NCI-H82 (cell line): ENCODE data around the gene TNNI3K.
"Not testable (repeated sequence)": the region's sequence is repeated elsewhere in the genome, so short reads cannot be mapped to it uniquely, and the experiment has no call there.

ENCODE experiments used
- DNase-seq: peaks from one replicate; lab custom pipeline; 2025; lab: John Stamatoyannopoulos, UW

Gene TNNI3K, protein sequence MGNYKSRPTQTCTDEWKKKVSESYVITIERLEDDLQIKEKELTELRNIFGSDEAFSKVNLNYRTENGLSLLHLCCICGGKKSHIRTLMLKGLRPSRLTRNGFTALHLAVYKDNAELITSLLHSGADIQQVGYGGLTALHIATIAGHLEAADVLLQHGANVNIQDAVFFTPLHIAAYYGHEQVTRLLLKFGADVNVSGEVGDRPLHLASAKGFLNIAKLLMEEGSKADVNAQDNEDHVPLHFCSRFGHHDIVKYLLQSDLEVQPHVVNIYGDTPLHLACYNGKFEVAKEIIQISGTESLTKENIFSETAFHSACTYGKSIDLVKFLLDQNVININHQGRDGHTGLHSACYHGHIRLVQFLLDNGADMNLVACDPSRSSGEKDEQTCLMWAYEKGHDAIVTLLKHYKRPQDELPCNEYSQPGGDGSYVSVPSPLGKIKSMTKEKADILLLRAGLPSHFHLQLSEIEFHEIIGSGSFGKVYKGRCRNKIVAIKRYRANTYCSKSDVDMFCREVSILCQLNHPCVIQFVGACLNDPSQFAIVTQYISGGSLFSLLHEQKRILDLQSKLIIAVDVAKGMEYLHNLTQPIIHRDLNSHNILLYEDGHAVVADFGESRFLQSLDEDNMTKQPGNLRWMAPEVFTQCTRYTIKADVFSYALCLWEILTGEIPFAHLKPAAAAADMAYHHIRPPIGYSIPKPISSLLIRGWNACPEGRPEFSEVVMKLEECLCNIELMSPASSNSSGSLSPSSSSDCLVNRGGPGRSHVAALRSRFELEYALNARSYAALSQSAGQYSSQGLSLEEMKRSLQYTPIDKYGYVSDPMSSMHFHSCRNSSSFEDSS

GRCh38 chr1:74235153-74235552, at the start of gene TNNI3K:
TSS of gene TNNI3K (plus strand) at chr1:74235387. CDS start at chr1:74235452, 65 bp downstream.
- DNase-seq, result no peak

- peak; percentile 12 for DNase-seq
Measured at GRCh38 chr1:74193908-74194307, 41.3 kb upstream of the TNNI3K start.

GRCh38 chr1:74195339-74195738, 39.8 kb upstream of the TNNI3K start:
- no peak for DNase-seq

DNA sequence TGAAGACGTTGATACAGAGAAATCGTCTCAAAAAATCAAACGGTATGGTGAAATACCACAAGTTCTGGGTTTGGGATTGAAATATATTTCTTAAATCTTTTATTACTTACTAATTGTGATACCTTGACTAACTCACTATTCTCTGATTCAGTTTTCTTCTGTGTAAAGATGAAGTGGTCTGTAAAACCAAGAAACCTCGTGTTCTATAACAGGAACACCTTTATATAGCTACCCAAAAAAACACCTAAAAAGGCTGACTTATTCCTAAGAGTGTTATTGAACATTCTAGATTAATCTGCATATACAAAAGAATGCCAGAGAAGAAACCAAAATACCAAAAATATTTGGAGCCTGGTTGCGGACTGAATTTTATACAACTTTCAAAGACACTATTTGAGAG, 37.9 kb upstream of the TNNI3K start:
- no peak for DNase-seq

DNA sequence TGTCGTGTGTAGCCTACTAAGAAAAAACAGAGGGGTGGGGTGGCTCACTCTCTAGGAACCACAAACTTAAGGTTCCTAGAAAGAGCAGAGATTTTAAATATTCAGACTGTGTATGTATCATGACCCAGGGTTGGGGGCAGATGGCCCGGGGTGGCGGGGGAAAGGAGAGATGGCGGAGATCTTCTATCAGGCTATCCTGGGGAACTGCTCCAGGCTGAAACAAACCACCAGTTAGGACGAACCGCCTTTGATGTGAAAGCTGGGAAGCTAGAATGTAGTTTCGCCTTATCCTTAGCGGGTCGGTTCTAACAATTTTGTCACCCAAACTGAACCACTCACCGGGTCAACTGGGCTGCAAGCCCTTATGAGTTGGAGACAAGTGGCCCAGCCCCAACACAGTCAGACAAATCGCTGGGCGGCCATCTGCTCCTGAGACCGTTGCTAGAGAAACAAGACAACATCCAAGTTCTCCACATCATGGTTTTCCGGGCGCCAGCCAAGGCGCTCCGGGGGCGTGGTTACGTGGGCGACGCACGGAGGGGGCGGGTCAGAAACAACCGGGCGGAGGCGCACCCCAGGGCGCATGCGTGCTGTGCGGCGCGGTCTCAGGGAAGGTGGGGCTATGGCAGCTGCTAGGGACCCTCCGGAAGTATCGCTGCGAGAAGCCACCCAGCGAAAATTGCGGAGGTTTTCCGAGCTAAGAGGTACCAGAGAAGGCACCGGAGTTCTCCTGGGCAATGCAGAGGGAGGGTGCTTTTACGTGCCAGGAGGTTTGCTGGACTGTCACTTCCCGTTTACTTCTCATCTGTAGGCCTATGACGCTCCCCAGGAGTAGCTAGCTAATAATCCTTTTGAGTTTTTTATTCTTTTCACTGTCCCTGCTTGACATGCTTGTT, 37.3 kb upstream of the TNNI3K start, which contains the start of the genes FPGT and LRRIQ3:
TSS of gene FPGT (plus strand) at position 586 of the 896 bp plus-strand sequence. CDS start at position 623, 37 bp downstream.
TSS of gene LRRIQ3 (minus strand) at position 520 of the 896 bp plus-strand sequence. CDS start 14,492 bp downstream, outside the sequence.
- peak; percentile 97 for DNase-seq

- DNase-seq, result no peak
Measured at GRCh38 chr1:74199504-74199903, 35.7 kb upstream of the TNNI3K start.

DNA sequence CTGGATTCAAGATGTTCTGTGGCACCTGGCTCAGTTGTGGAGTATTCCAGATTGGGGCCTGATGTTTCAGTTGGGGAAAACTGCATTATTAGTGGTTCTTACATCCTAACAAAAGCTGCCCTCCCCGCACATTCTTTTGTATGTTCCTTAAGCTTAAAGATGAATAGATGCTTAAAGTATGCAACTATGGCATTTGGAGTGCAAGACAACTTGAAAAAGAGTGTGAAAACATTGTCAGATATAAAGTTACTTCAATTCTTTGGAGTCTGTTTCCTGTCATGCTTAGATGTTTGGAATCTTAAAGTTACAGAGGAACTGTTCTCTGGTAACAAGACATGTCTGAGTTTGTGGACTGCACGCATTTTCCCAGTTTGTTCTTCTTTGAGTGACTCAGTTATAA, 29.9 kb upstream of the TNNI3K start:
- DNase-seq, result no peak

- no peak for DNase-seq
Measured at GRCh38 chr1:74215229-74215628, 20.0 kb upstream of the TNNI3K start.

- no peak for DNase-seq
Measured at GRCh38 chr1:74222701-74223100, 12.5 kb upstream of the TNNI3K start.

GRCh38 chr1:74223453-74223852, 11.7 kb upstream of the TNNI3K start:
- DNase-seq, result no peak

GRCh38 chr1:74236440-74236839, 1.3 kb downstream of the TNNI3K start:
- no peak for DNase-seq

DNA sequence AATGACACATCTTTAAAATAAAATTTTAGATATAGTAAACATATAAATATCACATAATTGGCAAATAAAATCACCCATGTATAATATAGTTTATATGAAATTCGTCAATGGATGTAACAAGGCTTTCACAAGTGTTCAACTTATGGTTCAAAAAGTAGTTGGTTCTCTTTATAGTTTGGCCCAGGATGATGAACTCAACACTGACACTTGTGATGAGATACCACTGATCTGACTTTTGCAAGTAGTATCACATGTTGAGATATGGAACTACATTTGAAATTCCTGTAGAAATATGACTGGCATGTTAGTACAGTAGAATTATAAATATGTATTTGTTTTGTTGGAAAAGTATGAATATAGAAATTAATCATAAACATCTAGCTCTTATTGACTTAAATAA, 1.8 kb downstream of the TNNI3K start:
- no peak for DNase-seq

DNA sequence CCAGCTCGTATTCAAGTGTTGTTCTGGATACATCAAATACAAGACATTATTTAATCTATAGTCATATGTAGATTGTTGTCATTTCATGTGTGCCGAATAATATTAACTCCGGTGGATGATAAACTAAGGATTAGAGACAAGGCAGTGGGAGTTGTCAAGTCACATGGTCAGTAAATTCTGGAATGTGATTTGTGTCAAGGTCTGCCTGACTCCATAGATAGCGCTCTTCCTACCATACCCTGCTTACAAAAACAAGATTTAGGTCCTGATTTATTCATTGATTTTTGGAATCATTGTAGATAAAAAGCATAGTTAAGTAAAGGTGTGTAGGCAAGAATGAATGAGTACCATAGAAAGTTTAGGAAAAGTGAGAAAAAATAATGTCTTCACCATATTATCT, 2.6 kb downstream of the TNNI3K start:
- DNase-seq, result no peak

DNA sequence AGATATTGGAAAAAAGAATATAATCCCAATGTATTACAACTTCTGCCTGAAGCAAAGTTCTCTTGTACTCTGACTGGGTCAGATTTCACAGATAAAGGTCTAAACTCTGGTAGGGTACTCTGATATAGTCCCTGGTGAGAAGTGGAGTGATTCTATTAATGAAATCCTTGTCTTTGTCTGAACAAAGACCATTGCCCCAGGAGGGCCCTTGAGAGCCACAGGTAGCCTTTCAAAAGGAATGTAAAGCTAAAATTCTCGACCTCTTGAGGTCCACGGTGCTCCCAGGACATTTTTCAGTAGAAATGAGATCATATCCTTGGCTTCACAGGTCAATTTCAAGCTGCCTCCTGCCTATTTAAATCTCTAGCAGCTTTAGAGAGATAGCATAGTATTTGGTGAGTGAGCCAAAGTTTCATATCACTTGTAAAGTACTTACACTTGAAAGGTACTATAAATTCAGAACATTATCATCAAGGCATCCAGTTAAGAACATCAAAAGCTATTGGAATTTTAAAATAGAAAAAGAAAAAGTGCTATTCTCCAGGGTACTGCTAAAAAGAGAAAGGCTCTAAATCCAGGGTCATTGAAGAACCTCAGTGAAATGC, 10.1 kb downstream of the TNNI3K start:
- no peak for DNase-seq

DNA sequence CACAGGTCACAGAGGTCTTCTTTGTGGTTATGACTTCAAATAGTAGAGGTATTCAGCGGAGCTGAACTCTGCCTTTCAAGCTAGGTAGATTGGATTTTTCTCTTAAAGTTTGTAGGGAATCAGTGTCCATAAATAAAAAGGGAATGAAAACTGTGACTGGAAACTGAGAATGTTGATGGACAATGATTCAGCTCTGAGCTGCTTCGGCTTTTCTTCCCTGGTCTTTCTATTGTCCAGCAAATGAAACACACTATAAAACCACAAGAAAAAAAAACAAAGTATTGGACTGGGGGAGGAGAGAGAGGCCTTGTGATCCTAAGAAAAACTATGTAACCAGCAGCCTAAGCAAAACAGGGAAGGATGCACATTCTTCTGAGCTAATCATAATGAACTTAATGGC, 11.1 kb downstream of the TNNI3K start:
- no peak for DNase-seq

- DNase-seq, result no peak
Measured at GRCh38 chr1:74247881-74248528, 12.8 kb downstream of the TNNI3K start.

DNA sequence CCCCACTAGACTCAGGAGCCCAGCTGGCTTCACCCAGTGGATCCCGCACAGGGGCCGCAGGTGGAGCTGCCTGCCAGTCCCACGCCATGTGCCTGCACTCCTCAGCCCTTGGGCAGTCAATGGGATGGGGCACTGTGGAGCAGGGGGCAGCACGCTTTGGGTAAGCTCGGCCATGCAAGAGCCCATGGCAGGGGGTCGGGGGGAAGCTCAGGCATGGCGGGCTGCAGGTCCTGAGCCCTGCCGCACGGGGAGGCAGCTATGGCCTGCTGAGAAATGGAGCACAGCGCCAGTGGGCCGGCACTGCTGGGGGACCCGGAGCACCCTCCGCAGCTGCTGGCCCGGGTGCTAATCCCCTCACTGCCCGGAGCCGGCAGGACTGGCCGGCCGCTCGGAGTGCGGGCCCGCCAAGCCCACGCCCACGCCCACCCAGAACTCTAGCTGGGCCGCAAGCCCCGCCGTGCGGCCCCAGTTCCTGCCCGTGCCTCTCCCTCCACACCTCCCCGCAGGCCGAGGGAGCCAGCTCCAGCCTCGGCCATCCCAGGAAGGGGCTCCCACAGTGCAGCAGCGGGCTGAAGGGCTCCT, 18.1 kb downstream of the TNNI3K start:
- not testable (repeated sequence) for DNase-seq

- no peak for DNase-seq
Measured at GRCh38 chr1:74266001-74266400, 30.8 kb downstream of the TNNI3K start.

DNA sequence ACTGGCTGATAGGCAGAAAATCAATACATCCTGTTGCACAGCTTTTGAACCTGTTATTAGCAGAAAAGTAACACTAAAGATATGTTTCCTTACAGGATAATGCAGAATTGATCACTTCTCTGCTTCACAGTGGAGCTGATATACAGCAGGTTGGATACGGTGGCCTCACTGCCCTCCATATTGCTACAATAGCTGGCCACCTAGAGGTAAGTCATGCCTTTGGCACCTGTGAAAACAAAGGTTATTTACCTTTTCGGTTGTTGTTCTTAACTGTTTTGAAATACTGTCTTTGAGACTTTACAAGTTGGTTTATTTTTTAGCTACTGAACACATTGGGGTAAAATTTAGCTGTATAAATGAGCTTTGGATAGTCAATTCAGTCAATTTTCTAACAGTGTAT, 36.3 kb downstream of the TNNI3K start:
- DNase-seq, result no peak

DNA sequence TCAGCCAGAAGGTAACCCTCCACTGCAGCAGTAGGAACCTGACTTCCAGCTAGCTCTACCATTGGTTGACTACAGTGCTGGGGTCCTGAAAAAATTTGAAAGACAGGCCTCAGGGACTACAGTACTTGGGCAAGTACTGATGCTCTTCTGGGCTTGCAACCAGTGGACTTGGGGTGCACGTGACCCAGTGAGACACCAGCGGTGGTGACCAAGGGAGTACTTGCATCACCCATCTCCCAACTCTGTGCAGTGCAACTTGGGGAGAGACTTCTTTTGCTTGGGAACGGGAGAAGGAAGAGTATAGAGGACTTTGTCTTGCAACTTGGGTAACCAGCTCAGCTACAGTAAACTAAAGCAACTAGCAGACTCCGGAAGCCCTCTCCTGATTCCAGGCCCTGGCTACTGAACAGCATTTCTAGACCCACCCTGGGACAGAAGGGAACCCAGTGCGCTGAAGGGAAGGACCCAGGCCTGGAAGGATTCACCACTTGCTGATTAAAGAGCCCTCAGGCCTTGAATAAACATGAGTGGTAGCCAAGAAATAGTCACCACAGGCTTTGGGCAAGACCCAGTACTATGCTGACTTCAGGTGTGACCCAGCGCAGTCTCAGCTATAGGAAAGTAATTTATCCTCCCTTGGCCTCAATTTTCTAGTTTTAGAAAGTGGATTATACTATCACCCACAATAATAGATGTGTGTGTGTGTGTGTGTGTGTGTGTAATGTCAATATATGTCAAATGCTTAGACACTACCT, 45.6 kb downstream of the TNNI3K start:
- DNase-seq, result no peak
